Activated naive CD4-positive, alpha-beta T cell treated with anti-CD3 and anti-CD28 coated beads, Interleukin-2, amount 10 ng/mL, durations not matched to agents 5 hours and 36 hours (primary cell): ENCODE data around the gene ITFG2. TPM values are rescaled to one million over a fixed set of nuclear protein-coding genes. Genes with fewer than 3 reads are reported as not detected.

Experiments
- total RNA-seq, 2 experiments: library from RNA; stranded (reverse); gene quantifications; one replicate each; pipeline ENCODE4 v1.2.3, GENCODE V29; 2021

Gene ITFG2
- total RNA-seq: 10 to 100 TPM; 48.9 to 54.6 TPM

DNA sequence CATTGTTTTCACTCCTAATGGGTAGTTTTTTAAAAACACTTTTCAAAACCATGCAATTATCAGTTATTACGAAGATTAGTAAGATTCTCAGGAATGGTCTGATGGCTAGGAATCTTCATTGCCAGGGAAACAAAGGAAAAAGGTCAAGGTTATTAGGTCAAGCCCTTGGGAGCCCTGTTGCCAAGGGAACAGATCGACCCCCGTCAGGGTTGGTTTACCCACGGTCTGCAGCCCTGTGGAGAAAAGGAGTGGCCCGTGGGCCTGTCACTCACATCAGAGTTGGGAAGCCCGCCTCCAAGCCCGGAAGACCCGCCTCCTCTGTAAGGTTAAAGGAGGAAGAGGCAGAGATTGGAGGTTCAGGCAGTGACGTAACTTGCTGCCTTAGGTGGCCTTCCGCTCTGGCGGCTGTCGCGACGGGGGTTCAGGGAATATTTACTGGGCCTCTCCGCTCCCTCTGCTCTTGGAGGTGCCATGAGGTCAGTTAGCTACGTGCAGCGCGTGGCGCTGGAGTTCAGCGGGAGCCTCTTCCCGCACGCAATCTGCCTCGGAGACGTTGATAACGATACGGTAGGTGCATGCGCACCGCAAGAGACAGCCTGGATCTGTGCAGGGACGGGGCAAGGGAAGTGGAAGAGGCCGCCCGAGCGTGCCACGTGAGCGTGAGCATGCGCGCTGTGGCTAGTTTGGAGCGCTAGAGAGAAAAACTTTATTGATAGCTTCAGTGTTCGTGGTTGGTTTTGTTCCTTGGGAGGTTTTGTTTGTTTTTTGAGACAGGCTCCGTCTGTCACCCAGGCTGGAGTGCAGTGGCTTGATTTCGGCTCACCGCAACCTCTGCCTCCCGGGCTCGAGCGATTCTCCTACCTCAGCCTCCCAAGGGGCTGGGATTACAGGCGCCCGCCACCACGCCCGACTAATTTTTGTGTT is at the start of gene ITFG2:
Gene ITFG2 (plus strand): TSS at position 379 of the 924 bp plus-strand sequence. CDS start 93 bp downstream, at position 472.

DNA sequence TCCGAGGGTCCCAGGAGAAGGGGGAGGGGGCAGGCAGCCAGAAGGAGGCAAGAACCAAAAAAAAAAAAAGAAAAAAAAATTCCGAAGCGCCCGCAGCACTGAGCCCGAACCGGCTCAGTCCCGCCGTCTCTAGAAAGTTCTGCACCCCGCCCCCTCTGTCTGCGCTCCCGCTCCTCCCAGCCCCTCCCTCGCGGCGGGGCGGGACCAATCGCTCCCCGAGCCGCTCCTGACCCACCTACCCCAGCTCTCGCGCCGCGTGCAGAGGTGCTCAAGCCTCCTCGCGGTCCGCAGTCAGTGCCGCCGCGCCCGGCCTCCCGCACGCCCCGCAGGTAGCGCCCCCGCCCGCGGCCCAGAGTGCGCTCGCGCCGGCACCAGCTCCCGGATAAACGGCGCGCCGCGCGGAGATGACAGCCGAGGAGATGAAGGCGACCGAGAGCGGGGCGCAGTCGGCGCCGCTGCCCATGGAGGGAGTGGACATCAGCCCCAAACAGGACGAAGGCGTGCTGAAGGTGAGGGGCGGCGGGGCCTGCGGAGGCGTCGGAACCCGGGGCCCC is 17.7 kb upstream of the ITFG2 start, which contains the start of gene FKBP4:
Gene FKBP4 (plus strand): TSS at position 235 of the 554 bp plus-strand sequence. CDS start 170 bp downstream, at position 405.

DNA sequence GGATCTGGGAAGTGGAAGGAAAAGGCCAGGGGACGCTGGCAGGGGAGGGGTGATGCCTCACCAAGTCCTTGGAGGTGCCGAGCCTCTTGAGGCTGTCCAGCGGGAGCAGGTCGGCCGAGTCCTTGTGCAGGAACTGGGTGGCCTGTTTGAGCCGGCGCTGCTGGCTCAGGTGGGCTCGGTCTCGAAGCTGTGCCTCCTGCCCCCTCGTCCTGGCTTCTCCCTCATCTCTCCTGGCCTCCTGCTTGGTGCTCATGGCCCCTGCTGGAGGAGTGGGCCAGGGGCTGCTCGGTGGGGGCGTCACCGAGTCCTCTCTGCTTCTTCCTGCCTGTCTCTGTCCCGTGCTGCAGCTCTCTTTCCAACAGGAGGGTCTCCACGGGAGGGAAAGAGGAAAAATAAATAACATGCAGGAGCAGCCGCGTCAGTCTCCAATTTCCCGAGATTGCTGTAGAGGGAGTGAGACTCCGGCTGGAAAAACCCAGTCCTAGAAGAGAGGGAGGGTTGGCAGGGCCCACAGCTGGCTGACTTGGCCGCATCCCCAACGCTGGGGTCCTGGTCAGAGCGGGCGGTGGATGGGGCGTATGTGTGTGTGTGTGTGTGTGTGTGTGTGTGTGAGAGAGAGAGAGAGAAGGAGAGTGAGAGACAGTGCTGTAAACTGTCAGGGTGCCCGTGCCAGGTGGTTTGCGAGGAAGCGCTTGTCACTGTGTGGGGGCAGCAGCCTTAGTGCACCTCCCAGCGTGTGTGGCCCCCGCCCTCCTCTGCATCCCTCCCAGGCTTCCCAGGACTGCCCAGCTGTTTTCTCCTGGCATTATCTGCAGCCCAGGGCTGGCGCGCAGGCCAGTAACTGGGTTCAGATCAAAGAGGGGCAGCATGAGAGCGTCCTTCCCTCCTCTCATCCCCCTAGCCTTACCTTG is 22.4 kb downstream of the ITFG2 start, which contains the start of gene NRIP2:
Gene NRIP2 (minus strand): TSS at position 455 of the 911 bp plus-strand sequence. CDS start 52 bp downstream, at position 403.

DNA sequence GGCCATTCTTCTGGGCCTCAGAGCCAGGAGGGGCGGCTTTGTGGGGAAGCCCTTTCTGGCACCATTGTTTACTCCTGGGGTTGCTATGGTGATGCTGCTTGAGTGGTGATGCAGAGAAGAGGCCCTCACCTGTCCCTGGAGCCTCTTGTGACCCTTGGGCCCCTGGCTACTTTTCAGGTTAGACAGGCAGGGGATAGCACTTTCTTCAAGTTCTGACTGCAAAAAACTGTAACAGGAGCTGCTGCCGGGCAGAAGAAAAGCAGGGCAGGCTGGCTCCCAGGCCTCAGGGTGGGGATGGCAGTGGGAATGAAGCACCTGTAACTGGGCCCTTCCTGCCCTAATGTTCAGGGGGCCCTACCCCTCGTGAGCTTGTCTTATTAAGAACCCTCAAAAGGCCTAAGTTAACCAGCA is 44.6 kb downstream of the ITFG2 start, which contains the start of gene TEX52:
Gene TEX52 (minus strand): TSS at position 19 of the 411 bp plus-strand sequence. CDS start 13 bp downstream, at position 6.

Other genes starting within 250 kb of the ITFG2 start
- gene FKBP4, start 17.7 kb upstream of the ITFG2 start, total RNA-seq: 10 to 100 TPM; 56.1 to 56.6 TPM
- not detected for gene NRIP2, start 22.4 kb downstream of the ITFG2 start, total RNA-seq
- not detected for gene TEX52, start 44.4 kb downstream of the ITFG2 start, total RNA-seq
- 10 to 100 TPM; 79.7 to 81.1 TPM for gene FOXM1, start 64.5 kb downstream of the ITFG2 start, total RNA-seq
- gene RHNO1, start 64.6 kb downstream of the ITFG2 start, total RNA-seq: 10 to 100 TPM; 66.0 to 66.4 TPM
- gene TULP3, start 78.2 kb downstream of the ITFG2 start, total RNA-seq: 1 to 10 TPM; 8.4 to 9.3 TPM
- gene TEAD4, start 146.7 kb downstream of the ITFG2 start, total RNA-seq: 1 to 10 TPM; 1.2 TPM